NK-92 (cell line): ENCODE measurements around the gene CYTH1.

Source experiments
- DNase-seq: peaks from one replicate; lab custom pipeline; 2025; ENCODE audit not compliant: unreplicated experiment; lab: John Stamatoyannopoulos, UW

CYTH1 gene

GRCh38 chr17:78738278-78738677 lies 43.8 kb downstream of the CYTH1 start:
- no peak for DNase-seq

DNA sequence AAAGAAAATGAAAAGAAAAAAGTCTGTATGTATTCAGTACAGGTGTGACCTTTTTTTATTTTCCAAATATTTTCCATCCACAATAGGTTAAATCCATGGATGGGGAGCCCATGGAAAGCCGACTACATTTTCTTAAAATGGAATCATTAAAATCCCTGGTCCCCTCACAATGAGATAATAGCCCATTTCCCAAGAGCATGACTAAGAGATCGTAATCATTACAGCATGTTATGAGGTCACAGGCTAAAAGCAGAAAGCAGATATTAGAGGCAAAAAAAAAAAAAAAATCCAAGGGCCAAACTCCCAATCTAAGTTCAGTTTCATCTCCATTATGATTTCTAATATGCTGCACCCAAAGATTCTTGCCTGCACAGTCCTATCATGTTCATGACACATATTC lies 44.7 kb downstream of the CYTH1 start:
- no peak for DNase-seq

DNA sequence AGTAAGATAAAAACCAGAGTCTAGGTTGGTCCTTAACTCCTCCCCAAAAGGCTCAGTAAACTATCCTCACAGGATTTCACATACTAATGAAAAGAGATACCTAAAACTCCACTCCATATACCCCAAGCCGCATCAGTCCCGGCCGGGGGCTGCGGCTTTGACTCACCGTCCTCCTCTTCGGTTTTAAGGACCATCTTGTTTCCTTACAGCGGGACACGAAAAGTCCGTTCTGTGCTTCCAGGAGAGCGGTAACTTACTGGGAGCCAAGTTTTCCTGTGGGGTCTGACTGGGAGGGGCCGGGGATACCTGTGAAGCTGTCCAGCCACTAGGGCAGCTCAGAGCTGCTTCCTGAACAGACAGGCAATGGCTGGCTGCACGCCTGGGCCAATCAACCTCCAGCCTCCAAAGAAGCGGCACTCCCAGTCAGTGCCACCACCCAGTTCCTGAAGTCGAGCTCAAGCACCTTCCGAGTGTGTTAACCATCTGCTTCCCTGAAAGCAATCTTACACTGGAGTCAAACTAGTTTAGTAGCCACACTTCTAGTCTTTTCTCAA lies 45.5 kb downstream of the CYTH1 start:
- no peak for DNase-seq

DNA sequence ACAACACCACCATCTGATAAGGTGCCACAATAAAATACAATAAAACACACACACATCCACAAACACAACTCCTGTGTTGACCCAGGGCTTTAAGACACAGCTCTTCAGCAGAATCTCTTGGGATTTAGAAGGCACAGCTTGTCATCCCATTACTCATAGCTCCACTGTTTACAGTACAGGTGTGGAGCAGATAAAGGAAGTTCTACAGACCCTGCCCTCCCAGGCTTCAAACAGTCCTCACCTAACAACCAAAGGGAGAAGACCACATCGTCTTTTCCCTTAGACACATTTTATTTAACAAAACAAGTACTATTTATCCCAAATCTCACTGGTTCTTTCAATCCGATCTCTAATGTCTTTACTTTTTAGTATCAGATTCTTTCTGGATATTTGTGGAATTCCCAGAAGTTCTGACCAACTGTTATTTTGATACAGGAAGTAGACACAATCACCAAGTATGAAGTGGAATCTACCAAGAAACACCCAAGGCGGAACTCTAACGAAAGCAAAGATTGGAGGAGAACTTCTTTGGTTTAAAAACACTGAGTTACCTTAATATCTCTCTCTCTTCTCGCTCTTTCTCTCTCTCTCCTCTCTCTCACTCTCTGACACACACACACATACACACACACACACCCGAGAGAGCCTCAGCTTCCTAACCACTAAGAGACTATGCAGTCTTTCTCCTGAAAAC lies 46.1 kb downstream of the CYTH1 start:
- no peak for DNase-seq

GRCh38 chr17:78734793-78735641 lies 47.1 kb downstream of the CYTH1 start:
- no peak for DNase-seq

DNA sequence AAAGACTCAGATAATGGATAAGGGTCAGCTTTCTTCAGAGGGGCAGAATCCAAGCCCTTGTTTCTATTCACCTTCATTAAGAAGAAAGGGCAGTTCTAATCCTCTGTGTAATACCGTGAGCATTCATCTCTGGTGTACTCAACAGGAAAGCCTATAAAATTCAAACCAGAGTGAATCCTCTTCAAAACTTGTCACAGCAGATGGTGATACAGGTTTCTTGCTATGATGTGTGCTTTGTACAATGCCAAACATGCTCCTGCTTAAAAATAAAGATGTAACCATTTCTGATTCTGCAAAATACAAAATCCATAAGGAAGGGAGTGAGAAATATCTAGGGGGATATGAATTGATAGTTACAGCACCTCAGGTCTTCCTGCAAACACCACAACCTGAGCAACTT lies 49.7 kb downstream of the CYTH1 start:
- no peak for DNase-seq

DNA sequence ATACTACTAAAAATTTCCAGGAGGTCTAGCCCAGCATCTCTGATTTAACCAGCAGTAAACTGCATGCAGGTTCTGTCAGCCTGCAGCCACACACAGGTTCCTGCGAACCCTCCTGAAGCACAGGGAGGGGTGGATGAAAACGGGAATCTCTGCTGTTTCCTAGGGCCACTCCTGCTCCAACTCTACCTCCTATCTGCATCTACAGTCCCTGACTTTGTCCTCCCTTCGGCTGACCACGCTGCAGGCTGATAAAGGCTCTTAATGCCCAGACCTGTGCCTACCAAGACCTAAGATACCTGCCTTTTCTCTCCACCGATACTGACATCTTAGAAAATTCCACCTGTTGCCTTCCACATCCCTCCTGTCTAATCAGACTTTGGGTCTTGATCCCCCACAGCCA lies 50.2 kb downstream of the CYTH1 start:
- no peak for DNase-seq

- DNase-seq: no peak
These were observed 52.4 kb downstream of the CYTH1 start for GRCh38 chr17:78729641-78730040.

DNA sequence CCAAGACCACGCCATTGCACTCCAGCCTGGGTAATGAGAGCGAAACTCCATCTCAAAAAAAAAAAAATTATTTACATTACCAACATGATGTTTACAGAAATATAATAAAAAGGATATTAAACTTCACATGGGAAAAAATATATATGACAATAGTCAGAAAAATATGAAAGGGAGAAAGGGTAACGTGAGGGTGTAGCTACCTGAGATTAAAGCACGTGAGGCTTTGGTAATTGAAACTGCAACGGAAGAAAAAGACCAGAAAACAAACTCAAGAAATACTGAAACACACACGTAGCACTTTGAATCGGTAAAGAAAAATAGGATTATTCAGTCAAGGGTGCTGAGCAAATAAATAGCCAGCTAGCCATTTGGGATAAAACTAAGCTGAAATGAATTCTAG lies 53.6 kb downstream of the CYTH1 start:
- DNase-seq: no peak

- no peak for DNase-seq
These were observed 54.4 kb downstream of the CYTH1 start for GRCh38 chr17:78727476-78728229.

DNA sequence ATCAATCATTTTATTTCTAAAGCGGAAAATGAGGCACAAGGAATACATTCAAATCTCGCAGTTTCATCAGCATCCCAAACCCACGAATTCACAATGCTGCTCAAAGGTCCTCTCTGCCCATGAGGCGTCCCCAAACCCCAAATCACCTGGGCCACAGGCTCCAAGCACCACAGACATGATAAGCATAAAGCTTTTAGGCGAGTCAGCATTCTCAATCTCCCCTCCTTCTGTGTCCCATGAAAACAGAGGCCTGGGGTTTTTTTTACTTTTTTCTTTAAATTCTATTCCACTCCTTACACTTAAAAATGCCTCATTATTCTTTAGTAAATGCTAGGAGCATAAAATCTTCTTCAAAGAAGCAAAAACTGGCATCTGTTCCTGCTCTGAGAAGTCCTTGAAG lies 55.0 kb downstream of the CYTH1 start:
- no peak for DNase-seq

DNA sequence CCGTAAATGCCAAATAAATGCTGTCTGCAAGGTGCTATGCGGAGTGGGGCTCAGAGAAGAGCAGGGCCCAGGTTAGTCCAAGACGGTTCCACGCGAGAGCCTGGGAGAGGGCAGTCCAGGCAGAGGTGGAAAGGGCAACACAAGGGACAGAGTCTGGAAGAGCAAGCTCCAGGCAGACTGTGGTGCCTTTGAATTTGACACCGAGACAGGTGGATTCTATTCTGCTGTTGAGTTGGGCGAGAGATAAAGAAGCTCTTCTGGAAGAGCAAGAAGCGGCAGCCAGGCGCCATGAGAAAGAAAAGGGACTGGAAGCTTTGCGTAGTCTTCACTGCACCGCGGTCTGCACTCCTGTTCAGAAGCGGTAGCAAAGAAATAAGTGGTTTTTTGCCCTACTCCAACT lies 55.6 kb downstream of the CYTH1 start:
- no peak for DNase-seq

GRCh38 chr17:78725448-78726021 lies 56.5 kb downstream of the CYTH1 start:
- DNase-seq: no peak

DNA sequence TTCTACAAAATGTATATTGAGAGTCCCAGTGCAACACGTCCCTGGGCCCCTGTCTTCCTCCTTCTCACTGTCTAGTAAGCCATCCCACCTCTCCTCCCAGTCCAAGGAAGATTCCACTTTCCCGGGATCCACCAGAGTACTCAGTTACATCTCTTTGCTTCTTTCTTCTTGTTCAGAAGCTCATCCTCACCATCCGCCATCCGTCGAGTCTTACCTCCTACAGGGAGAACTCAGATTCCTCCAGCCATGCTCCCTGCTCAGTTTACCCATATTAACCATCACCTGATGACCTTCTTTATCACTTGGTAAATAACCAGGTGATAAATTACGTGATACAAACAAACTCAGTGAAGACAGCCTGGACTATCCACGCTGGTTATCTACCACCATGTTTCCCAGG lies 57.1 kb downstream of the CYTH1 start:
- DNase-seq: no peak

GRCh38 chr17:78724544-78724943 lies 57.5 kb downstream of the CYTH1 start:
- no peak for DNase-seq

- no peak for DNase-seq
These were observed 58.1 kb downstream of the CYTH1 start for GRCh38 chr17:78723957-78724356.

DNA sequence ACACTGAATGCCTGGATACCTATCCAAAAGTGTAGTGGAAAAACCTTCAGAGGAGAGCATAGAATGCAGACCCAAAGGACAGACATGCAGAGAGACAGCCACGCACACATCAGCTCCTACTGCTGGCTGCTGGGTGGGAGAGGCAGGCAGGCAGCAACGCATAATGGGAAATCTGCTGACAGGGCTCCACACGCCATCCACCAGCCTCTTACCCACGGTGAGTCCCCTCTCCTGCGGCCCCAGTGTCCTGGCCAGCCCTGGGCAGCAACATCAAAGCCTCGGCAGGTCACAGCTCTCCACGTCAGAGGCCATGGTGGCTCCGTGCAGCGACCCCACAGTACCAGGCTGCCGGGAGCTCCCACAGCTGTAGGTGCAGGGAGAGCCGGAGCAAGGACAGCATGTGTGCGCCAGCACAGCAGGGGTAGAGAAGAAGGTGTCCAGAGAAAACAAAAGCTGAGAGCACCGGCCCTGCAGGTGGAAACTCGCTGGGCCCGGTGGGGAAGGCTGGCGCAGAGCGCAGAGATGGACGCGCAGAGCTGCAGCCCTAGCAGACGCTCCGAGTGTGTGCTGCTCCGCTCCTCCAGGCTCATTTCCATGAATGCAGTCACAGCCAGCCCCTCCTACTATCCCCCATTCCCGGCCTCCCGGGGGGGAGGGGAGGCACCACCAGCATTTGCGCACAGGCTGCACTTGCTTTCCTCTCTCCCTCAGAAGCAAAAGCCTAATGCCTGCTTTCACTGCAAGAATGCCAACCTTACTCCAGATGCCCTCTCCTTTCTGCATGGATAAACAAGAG lies 58.9 kb downstream of the CYTH1 start:
- DNase-seq: no peak

- no peak for DNase-seq
These were observed 59.8 kb downstream of the CYTH1 start for GRCh38 chr17:78722246-78722761.

- no peak for DNase-seq
These were observed 62.3 kb downstream of the CYTH1 start for GRCh38 chr17:78719630-78720298.
